Activated CD8-positive, alpha-beta memory T cell treated with anti-CD3 and anti-CD28 coated beads for 24 hours (primary cell): ENCODE results near the gene NAA11.

Experiments used
- DNase-seq: peaks from one replicate; pipeline ENCODE4 v3.0.0-alpha.2; 2020

The NAA11 gene

DNA sequence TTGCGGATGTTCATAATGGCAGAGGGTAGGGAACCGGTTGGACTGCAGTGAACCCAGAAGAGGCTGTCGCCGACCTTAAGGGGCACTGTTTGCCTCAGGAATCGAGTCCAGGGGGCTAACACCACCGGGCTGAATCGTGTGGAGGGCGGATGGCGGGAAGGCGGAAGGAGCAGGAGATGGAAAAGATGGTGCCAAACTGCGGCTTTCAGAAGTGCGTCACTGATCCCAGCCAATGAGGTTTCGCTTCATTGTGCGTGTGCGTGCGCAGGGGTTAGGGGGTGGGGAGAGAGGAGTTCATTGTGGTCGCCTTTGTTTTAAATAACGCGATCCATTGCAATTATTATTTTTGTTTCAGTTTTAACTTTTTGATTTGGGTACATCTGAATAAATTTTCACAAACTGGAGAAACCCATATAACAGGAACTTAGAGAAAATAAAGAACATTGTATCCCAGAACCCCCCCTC is at the start of gene NAA11:
TSS of gene NAA11 (minus strand) at position 198 of the 465 bp plus-strand sequence. CDS start at position 14, 184 bp downstream.
- DNase-seq, result no peak

DNA sequence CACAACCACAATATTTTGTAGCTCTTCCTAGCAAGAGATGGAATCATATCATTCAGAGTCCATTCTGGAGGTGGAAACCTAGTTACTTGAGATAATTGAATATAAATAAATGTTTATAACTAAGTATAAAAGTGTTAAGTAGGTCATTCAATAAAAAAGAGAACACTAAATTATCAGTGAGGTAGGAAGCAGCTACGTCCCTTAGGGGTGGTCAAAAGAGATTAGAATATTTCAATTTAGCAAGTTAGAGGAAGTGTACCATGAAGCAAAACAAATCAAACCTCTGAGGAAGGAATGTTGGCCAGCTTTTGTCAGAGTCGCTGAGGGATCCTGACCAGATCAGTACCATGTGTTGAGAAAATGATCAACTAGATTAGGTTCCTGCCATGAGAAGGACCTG is 44.2 kb upstream of the NAA11 start:
- no peak for DNase-seq

DNA sequence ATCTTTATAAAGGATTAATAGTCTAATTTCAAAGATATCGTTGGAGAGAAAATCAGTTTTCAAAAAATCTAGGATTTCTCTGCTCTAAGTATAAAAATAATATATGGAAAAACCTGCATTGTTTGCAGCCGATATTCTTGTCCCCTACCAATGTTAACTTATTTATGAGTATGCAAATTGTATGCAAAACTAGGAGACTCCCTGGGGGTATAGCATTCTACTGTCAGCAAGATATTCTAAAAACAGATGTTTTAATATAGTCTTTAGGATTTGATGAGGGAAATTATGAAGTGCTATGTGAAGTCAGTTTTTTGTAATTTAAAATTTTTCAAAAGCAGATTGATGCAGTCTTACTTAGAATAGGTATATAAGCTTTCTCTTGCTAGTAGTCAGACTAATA is 41.2 kb upstream of the NAA11 start:
- DNase-seq, result no peak

GRCh38 chr4:79366422-79366821 is 40.6 kb upstream of the NAA11 start:
- no peak for DNase-seq

DNA sequence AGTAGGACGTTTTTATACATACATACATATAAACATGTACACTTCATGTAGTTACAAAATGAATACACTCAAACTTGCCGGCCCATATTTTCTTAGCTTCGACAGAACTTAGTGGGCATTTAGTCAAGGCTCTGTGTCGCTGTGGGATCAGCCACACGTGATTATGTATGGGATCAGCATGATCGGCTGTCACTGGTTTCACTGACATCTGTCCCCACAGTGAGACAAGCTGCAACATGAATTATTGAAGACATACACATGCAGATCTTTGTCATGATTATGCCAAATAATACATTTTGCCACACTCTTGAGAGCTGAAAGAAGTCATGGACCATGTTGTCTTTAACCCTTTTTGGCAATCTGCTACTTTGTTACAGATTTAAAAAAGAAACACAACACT is 38.2 kb upstream of the NAA11 start:
- DNase-seq, result no peak

DNA sequence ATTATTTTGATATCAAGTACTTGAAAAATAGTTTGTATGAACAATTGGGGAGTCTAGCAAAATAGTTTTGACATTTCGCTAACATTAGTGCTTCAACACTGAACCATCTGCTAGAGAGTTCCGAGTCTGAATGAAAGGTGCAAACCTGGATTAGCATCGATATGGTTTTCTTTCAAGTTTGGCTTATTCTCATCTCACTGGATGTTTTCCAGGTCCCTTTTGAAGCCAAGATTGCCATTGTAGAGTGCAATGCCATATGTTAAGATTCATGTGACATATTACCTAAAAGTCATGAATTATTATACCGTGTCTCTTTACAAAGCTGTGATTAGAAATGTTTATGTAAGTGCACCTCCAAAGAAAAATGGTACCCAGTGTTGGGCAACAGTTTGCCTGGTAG is 36.8 kb upstream of the NAA11 start:
- no peak for DNase-seq

DNA sequence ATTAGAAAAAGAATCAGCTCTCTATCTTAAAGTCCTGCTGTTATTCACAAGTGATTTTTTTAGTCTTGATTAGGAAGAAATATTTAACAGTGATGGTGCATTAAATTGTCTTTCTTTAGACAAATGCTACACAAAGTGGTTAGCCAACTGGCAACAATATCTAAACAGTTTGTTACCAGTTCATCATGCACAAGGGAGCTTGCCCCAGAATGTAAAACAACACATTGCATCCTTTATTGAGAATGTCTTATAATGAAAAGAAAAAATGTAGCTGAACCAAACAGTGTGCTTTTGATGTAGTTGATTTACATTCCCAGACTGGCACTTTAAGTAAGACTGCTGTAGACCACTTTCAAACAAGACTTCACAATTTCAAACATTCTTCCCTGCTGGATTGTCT is 34.1 kb upstream of the NAA11 start:
- DNase-seq, result no peak

DNA sequence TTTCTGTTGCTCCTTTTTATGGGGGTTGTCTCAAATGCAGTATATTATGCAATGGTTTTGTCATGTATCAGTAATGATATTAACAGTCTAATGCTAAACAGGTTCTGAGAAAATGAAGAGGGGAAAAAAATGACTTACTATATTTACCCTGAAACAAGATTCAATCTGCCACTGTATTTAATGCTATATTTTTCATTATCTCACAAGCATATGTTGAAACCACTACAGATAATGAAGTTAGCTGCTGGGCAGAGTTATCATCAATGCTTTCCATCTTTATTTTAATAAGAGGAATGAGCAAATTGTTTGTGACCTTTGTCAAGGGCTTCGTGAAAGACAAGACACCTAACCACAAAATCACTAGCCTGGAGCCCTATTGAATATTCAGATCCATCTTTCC is 32.6 kb upstream of the NAA11 start:
- no peak for DNase-seq

GRCh38 chr4:79357365-79357764 is 31.5 kb upstream of the NAA11 start:
- no peak for DNase-seq

GRCh38 chr4:79353075-79353474 is 27.2 kb upstream of the NAA11 start:
- DNase-seq, result no peak

- no peak for DNase-seq
Observed at GRCh38 chr4:79348405-79348804, 22.5 kb upstream of the NAA11 start.

DNA sequence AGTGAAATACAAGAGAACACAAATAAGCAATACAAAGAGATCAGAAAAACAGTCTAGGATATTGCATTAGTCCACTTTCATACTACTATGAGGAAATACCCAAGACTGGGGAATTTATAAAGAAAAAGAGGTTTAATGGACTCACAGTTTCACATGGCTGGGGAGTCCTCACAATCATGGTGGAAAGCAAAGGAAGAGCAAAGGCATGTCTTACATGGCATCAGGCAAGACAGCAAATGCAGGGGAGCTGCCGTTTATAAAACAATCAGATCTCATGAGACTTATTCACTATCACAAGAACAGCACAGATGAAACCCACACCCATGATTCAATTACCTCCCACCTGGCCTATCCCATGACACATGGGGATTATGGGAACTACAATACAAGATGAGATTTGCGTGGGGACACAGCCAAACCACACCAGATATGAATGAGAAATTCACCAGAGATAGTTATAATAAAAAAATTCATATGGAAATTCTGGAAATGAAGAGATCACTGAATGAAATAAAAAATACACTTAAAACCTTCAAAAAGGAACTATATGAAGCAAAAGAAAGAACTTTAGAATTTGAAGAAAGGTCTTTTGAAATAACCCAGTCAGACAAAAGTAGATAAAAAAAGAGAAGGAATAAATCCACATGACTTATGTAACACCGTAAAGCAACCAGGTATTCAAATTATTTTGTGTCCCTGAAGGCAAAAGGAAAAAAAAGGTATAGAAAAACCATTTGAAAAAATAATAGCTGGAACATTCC is 16.2 kb upstream of the NAA11 start:
- DNase-seq, result no peak

GRCh38 chr4:79340568-79340967 is 14.7 kb upstream of the NAA11 start:
- no peak for DNase-seq

DNA sequence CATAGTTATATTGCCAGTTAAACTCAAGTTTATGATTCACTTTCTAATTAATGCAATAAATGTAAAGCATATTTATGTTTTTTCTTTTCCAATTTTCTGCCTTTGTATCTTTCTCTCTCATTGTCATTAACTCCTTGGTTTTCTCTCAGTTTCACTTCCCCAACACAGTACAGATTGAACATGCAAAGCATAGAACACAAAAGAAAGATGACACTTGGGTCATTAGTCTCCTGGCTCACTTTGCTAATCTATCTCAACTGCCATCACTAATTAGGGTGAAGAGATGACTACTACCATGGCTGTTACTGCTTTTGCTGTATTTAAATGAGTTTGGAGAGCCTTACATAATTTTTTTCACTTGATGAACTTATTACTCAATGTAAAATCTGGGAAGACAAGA is 12.3 kb upstream of the NAA11 start:
- DNase-seq, result no peak

DNA sequence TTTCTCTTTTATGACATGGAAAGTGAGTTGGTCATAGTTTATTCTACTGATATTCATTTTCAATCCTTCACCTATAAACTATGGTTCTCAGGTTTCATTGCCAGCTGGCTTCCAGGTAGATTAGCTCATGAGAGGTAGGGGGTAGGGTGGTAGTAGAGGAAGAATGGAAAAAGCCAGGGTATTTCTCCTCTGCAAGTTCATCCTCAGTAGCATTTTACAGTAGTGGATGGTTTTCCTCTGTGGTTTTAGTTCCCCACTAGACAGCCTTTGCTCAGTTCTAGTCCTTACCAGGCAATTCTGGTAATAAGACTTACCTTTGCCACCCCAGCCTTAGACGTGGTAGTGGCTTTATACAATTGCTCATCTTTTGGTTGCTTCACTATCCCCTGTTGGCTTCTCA is 8.9 kb upstream of the NAA11 start:
- no peak for DNase-seq

DNA sequence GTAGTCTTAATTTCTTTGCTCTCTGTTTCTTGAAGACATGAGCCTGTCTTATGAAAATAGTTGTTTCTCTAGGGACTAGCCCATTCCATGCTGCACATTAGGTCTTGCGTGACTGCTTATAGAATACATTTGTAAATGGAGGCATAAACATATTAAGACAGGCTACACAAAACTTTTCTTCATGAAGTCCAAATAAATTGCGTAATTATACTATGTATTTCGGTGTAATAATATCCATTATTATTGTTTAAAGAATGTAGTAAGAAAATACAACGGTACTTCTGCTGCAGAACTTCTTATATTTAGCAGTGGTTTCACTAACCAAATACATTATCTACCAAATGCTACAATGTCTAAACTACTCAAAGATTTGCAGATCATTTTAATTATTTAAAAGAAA is 8.5 kb upstream of the NAA11 start:
- DNase-seq, result no peak

GRCh38 chr4:79331126-79331876 is 5.4 kb upstream of the NAA11 start:
- DNase-seq, result no peak

GRCh38 chr4:79330720-79331119 is 4.9 kb upstream of the NAA11 start:
- DNase-seq, result no peak

DNA sequence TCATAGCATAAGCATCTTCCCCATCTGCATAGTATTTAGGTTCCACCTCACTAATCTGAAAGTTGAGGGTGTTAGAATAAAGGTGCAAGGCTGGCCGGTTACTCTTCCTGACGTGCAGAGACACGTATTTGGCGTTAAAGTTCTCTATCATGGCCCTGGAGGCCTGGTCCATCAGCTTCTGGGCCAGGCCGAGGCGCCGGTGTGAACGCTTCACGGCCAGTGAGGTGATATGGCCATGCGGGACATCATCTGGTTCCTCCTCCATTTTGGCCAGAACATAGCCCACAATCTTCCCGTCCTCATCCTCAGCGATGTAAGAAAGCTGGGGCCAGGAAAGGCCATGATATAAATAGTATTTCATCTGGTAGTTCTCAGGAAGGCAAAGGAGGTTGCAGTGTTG is 425 bp downstream of the NAA11 start:
- DNase-seq, result no peak

- DNase-seq, result no peak
Observed at GRCh38 chr4:79319975-79320374, 5.9 kb downstream of the NAA11 start.

GRCh38 chr4:79317711-79318110 is 8.2 kb downstream of the NAA11 start:
- no peak for DNase-seq

GRCh38 chr4:79315891-79316290 is 10.0 kb downstream of the NAA11 start:
- DNase-seq, result no peak

- no peak for DNase-seq
Observed at GRCh38 chr4:79311279-79311678, 14.6 kb downstream of the NAA11 start.

GRCh38 chr4:79308971-79309370 is 16.9 kb downstream of the NAA11 start:
- DNase-seq, result no peak

- DNase-seq, result no peak
Observed at GRCh38 chr4:79308137-79308536, 17.7 kb downstream of the NAA11 start.
